ENCODE data around the gene SUFU. TPM values are rescaled to one million over a fixed set of nuclear protein-coding genes. Genes with fewer than 3 reads are reported as not detected.

Gene SUFU
- total and polyA plus RNA-seq, 10 donors, result 2.0 to 21.9 (median 13.0) TPM

GRCh38 chr10:102668326-102669107 is 164.7 kb downstream of the SUFU start:
- Histone ChIP-seq H3K4me3 (no peak overlapping the region), H3K36me3 (no peaks in the 10 kb centered on the region), H3K4me1 (peaks cover 4 to 50% (median 25%) of the 10 kb centered on the region in 6 donors), H3K27me3 (replicated peaks in 1 of 7) (no peaks in the 10 kb centered on the region), H3K27ac (peak overlapping the region in 4 of 8 donors; percentile 17 to 51 (median 38)), H3K9me3 (no peaks in the 10 kb centered on the region)
- TF ChIP-seq POLR2AphosphoS5 (IDR thresholded peaks at IDR 0.05) (peak in 1 of 3 donors; percentile 24), POLR2A (IDR thresholded peaks at IDR 0.05) (no peak)
- DNase-seq, result no peak
- WGBS, 5 donors, result 76 to 91% (median 84%) methylated on average over 9 to 10 of the region's 10 CpGs
- intact Hi-C loops (cut with DNase I; ENCODE audit: low total_unique reads), result no loop called here

DNA sequence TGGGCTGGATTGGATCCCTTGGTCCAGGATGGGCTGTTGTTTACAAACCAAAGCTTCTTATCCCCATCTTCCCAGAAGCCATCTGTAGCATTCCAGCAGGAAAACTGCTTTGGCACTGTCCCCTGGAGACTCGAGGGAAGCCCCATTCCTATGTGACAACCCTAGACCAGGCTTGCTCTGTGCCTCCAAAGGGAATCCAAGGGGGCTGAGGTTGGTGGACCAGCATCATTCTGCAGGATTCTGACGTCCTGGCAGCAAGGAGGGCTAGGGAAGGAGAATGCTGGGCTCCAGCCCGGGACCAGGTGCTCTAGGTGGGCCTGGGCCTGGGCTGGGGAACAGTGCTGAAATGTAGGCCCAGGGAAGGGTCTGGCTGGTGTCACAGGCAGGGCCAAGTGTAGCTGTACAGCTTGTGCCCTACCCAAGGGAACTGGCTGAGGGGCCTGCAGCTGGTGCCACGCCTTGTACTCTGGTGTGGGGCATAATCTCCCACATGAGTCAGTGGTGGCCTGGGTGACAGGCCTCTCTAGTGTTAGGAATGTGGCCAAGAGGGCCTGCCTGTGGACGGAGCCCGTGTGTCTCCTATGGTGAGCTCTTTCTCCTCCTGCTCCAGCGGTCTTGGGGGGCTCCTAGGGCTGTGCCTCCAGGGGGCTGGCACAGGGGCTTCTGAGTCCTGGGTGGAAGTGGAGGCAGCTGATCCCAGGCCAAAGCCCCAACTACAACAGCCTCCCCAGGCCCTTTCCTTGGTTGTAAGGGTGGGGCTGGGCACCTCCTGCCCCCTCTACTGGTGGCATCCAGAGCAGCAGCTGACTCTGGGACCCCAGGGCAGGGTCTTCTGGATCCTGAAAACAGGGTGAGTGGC is 165.7 kb downstream of the SUFU start:
- intact Hi-C loops (cut with DNase I; ENCODE audit: low total_unique reads), result no loop called here
- H3K9me3 ChIP-seq, result no peaks in the 10 kb centered on the region
- peaks cover 7 to 59% (median 35%) of the 10 kb centered on the region in 6 donors for H3K4me1 ChIP-seq
- DNase-seq, result no peak
- no peak for TF ChIP-seq POLR2A (IDR thresholded peaks at IDR 0.05)
- TF ChIP-seq, protein P1, sequence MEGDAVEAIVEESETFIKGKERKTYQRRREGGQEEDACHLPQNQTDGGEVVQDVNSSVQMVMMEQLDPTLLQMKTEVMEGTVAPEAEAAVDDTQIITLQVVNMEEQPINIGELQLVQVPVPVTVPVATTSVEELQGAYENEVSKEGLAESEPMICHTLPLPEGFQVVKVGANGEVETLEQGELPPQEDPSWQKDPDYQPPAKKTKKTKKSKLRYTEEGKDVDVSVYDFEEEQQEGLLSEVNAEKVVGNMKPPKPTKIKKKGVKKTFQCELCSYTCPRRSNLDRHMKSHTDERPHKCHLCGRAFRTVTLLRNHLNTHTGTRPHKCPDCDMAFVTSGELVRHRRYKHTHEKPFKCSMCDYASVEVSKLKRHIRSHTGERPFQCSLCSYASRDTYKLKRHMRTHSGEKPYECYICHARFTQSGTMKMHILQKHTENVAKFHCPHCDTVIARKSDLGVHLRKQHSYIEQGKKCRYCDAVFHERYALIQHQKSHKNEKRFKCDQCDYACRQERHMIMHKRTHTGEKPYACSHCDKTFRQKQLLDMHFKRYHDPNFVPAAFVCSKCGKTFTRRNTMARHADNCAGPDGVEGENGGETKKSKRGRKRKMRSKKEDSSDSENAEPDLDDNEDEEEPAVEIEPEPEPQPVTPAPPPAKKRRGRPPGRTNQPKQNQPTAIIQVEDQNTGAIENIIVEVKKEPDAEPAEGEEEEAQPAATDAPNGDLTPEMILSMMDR (IDR thresholded peaks at IDR 0.05 in 8 of 11, conservative IDR thresholded peaks at IDR 0.05 in 3 of 11), result peak in 6 of 11 experiments; percentile 5 to 63 (median 47)
- peak in 2 of 3 donors; percentile 35 to 40 for TF ChIP-seq POLR2AphosphoS5 (IDR thresholded peaks at IDR 0.05)
- 56 to 91% (median 84%) methylated on average over 3 to 7 of the region's 7 CpGs for WGBS, 5 donors
- H3K4me3 ChIP-seq, result no peak overlapping the region
- H3K36me3 ChIP-seq, result no peaks in the 10 kb centered on the region
- H3K27me3 ChIP-seq (replicated peaks in 1 of 7), result no peaks in the 10 kb centered on the region
- peak overlapping the region in 5 of 8 donors; percentile 17 to 51 (median 38) for H3K27ac ChIP-seq

- H3K27me3 ChIP-seq (replicated peaks in 1 of 7), result no peaks in the 10 kb centered on the region
- H3K4me1 ChIP-seq, result peaks cover 15 to 66% (median 42%) of the 10 kb centered on the region in 6 donors
- TF ChIP-seq POLR2AphosphoS5 (IDR thresholded peaks at IDR 0.05) (no peak), POLR2A (IDR thresholded peaks at IDR 0.05) (no peak)
- TF ChIP-seq, protein P1 (IDR thresholded peaks at IDR 0.05 in 8 of 11, conservative IDR thresholded peaks at IDR 0.05 in 3 of 11), result peak in 1 of 11 experiments; percentile 2
- no peaks in the 10 kb centered on the region for H3K36me3 ChIP-seq
- H3K4me3 ChIP-seq, result no peak overlapping the region
- H3K9me3 ChIP-seq, result no peaks in the 10 kb centered on the region
- intact Hi-C loops (cut with DNase I; ENCODE audit: low total_unique reads), result no loop called here
- peak overlapping the region in 5 of 8 donors; percentile 17 to 51 (median 38) for H3K27ac ChIP-seq
- WGBS, 5 donors, result 86 to 94% (median 89%) methylated on average over 6 to 9 of the region's 9 CpGs
- DNase-seq, result no peak
These were observed 166.4 kb downstream of the SUFU start for GRCh38 chr10:102670065-102670670.

DNA sequence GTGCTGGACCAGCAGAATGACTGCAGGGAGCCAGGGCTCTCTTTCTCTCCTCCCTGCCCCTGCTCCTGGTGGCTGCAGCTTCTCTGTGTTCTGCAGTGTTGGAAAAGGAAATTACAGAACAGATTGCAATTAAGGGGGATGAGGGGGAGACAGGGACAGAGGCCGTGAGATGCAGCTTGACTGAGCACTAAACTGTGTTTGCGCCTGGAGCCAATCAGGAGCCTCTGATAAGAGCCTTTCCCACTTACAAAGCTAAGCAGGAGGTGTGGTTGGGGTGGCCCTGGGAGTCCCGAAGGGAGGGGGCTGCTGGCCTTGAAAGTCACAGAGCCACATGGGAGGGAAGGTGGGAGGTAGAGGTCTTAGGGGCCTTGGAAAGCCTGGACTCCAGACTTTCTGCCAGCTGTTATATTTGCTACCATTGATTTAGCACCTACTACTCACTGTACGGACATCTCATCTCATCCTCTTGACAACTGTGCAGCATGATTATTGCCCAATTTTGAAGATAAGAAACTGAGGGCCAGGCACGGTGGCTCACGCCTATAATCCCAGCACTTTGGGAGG is 167.2 kb downstream of the SUFU start:
- TF ChIP-seq, protein P1 (IDR thresholded peaks at IDR 0.05 in 8 of 11, conservative IDR thresholded peaks at IDR 0.05 in 3 of 11), result no peak
- no peak for TF ChIP-seq POLR2AphosphoS5 (IDR thresholded peaks at IDR 0.05)
- no peak for DNase-seq
- Histone ChIP-seq H3K27me3 (replicated peaks in 1 of 7) (no peaks in the 10 kb centered on the region), H3K27ac (peak overlapping the region in 2 of 8 donors; percentile 51 to 89), H3K36me3 (no peaks in the 10 kb centered on the region), H3K4me1 (peaks cover 21 to 74% (median 50%) of the 10 kb centered on the region in 6 donors), H3K9me3 (no peaks in the 10 kb centered on the region), H3K4me3 (no peak overlapping the region)
- 58 to 73% (median 64%) methylated on average over 6 of the region's 6 CpGs for WGBS, 5 donors
- intact Hi-C loops (cut with DNase I; ENCODE audit: low total_unique reads), result no loop called here

All from spleen (tissue), 11 donors.